Measurements from ENCODE around the gene MCC.

MCC gene

DNA sequence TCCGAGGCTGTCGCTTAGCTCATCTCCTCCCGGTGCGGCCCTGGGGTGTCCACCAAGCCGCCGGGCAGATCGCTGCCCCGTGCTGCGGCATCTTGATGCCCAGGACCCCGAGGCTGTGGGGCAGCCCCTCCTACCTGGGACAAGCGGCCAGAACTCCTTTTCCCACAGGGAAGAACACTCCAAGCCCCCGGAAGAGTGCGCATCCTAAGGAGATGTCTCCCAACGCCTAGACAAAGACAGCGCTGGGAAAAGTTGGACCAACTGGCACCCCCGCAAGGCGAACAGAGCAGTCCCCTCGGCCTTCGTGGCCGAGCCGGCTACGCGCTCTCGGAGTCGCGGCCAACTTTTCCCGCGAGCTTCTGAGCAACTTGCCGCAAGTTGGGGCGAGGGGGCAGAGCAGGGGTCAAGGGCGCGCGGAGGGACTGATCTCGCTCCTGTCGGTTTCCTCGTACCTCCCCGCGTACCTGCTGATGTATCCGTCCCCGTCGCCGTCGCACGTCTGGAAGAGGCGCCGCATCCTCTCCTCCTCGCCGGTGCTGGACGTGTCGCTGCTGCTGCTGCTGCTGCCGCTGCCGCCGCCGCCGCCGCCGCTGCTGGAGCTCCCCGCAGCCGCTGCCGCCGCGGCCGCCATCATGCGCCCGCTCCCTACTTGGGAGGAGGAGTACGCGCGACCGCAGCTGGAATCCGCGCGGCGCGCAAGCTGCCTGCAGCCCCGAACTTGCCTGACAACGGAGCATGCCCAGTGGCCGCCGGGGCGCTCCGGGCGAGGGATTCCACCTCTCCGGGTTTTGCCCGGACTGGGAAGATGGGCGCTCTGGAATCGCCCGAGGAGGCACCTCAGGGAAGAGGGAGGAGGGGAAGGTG lies at the start of gene MCC:
MCC (minus strand) TSS at position 673 of the 864 bp plus-strand sequence.
- H3K4me3 ChIP-seq (replicated peaks in 1 of 2; ENCODE audit: low read depth in 2 of 2, low read length in 2 of 2) = peak within 1 kb of the TSS; percentile 84 to 97
- TF ChIP-seq, protein P1, sequence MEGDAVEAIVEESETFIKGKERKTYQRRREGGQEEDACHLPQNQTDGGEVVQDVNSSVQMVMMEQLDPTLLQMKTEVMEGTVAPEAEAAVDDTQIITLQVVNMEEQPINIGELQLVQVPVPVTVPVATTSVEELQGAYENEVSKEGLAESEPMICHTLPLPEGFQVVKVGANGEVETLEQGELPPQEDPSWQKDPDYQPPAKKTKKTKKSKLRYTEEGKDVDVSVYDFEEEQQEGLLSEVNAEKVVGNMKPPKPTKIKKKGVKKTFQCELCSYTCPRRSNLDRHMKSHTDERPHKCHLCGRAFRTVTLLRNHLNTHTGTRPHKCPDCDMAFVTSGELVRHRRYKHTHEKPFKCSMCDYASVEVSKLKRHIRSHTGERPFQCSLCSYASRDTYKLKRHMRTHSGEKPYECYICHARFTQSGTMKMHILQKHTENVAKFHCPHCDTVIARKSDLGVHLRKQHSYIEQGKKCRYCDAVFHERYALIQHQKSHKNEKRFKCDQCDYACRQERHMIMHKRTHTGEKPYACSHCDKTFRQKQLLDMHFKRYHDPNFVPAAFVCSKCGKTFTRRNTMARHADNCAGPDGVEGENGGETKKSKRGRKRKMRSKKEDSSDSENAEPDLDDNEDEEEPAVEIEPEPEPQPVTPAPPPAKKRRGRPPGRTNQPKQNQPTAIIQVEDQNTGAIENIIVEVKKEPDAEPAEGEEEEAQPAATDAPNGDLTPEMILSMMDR (IDR thresholded peaks at IDR 0.05; ENCODE audit: low read depth, low read length) = no peak
- DNase-seq (ENCODE audit: low read depth in 2 of 2) = peak; percentile 87 to 96

DNA sequence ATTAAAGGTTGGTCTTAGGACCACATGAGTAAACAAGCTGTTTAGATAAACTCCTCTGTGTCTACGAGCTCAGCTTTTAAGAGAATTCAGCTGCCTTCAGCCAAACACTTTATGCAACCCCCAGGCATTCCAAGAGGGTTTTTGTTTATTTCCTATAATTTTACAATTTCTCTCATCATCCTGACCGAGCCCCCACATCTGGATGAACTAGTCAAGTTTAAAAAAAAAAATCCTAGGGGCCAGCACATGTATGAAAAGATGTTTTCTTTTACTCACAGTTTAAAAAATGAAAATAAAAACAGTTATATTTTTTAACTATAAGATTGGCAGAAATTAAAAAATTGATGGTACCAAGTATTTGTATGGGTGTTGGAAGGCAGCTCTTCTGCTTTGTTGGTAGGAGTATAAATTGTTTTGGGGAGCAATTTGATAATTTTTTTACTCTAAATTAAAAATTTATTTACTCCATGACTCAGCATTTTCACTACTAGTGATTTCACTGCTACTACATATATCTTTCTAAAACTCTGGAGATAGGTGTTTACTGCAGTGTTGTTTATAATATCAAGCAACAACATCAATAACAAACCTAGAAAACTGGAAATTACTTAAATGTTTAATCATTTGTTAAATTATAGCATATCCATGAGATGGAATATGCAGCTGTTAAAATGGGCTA lies 43.4 kb upstream of the MCC start:
- TF ChIP-seq, protein P1 (IDR thresholded peaks at IDR 0.05; ENCODE audit: low read depth, low read length) = no peak
- DNase-seq (ENCODE audit: low read depth in 2 of 2) = no peak
- H3K4me3 ChIP-seq (replicated peaks in 1 of 2; ENCODE audit: low read depth in 2 of 2, low read length in 2 of 2) = no peak overlapping the region

DNA sequence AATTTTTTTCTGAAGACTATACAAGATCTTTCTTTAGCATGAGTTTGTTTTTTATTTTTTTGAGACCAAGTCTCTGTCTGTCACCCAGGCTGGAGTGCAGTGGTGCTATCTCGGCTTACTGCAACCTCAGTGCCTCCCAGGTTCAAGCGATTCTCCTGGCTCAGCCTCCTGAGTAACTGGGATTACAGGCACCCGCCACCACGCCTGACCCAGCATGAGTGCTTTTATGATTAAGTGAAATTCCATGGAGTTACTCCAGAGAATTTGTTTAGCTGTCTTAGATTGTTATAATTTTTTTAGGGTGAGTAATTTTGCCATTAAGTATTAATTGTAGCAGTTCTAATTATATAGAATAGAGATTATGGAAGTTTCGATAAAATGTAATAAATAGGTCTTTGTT lies 39.5 kb upstream of the MCC start:
- TF ChIP-seq, protein P1 (IDR thresholded peaks at IDR 0.05; ENCODE audit: low read depth, low read length) = no peak
- H3K4me3 ChIP-seq (replicated peaks in 1 of 2; ENCODE audit: low read depth in 2 of 2, low read length in 2 of 2) = no peak overlapping the region
- DNase-seq (ENCODE audit: low read depth in 2 of 2) = no peak

DNA sequence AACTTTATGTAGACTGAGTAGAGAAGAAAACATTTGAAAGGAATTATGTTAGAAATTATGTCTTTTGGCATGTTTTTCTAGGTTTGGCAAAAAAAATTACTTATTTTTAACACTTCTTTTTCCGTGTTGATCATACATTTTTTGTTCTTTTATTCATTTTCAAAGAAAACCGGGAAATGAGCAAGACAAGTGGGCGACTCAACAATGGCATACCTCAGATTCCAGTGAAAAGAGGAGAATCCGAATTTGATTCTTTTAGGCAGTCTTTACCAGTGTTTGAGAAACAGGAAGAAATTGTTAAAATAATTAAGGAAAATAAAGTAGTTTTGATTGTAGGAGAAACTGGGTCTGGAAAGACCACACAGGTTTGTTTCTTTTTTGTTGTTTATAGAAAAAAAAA lies 38.2 kb upstream of the MCC start:
- TF ChIP-seq, protein P1 (IDR thresholded peaks at IDR 0.05; ENCODE audit: low read depth, low read length) = no peak
- peak in 1 of 2 donors; percentile 48 for DNase-seq (ENCODE audit: low read depth in 2 of 2)

DNA sequence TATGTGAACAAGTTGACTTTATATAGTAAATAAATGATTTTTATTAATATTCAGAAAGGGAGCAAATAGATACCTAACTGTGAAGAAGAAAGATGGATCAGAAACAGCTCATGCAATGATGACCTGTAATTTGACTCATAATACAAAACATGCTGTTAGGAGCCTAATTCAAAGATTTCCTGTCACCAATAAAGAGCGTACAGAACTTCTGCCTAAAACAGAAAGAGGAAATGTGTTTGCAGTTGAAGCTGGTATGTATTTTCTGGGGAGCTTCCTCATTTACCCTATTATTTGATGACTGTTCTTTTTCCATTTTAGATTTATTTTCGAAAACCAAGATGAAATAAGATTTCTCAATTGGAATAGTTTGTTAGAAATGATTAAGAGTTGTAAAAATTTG lies 36.7 kb upstream of the MCC start:
- TF ChIP-seq, protein P1 (IDR thresholded peaks at IDR 0.05; ENCODE audit: low read depth, low read length) = no peak
- DNase-seq (ENCODE audit: low read depth in 2 of 2) = no peak
- H3K4me3 ChIP-seq (replicated peaks in 1 of 2; ENCODE audit: low read depth in 2 of 2, low read length in 2 of 2) = no peak overlapping the region

More for the DNA sequence above, 38.2 kb upstream of the MCC start:
- H3K4me3 ChIP-seq (replicated peaks in 1 of 2; ENCODE audit: low read depth in 2 of 2, low read length in 2 of 2) = no peak overlapping the region

DNA sequence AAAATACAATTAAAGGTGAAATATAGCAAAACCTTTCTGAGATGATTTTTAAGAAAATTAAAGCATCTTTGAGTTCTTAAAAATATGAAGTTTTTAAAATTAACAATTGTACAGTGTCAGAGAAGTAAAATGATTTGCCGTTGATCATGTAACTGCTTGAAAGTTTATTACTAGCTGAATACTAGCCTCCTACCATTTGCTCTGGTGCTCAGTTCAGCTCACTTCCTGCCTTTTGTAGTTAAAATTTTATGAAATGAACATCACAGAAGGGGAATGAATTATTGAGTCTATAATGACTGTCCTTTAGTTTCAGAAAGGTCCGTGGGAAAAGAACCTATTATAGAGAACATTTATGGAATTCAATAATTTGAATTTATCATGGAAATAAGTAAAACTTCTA lies 34.9 kb upstream of the MCC start:
- no peak overlapping the region for H3K4me3 ChIP-seq (replicated peaks in 1 of 2; ENCODE audit: low read depth in 2 of 2, low read length in 2 of 2)
- TF ChIP-seq, protein P1 (IDR thresholded peaks at IDR 0.05; ENCODE audit: low read depth, low read length) = no peak
- no peak for DNase-seq (ENCODE audit: low read depth in 2 of 2)

All from cardiac fibroblast (primary cell).